Purkinje cell (primary cell): ENCODE results near the gene AKIRIN2. TPM values are rescaled to one million over a fixed set of nuclear protein-coding genes. Genes with fewer than 3 reads are reported as not detected.

ENCODE experiments used
- polyA plus RNA-seq: library from polyadenylated mRNA; unstranded; fragments of >200 nt; fragmentation: Nextera tagmentation; gene quantifications from 2 replicates; pipeline ENCODE4 v1.2.1, GENCODE V29; 2014

Gene AKIRIN2
- 33.4 and 60.4 TPM in 2 replicates for polyA plus RNA-seq

GRCh38 chr6:87701676-87702588 is at the start of gene AKIRIN2:
TSS of gene AKIRIN2 (minus strand) at chr6:87702233. CDS start at chr6:87701684, 549 bp downstream.

Other genes starting within 250 kb of the AKIRIN2 start
- 39.2 and 58.4 TPM in 2 replicates for gene SLC35A1, start 229.3 kb downstream of the AKIRIN2 start, polyA plus RNA-seq
- 20.3 and 26.2 TPM in 2 replicates for gene RARS2, start 112.2 kb downstream of the AKIRIN2 start, polyA plus RNA-seq
- 190 and 243 TPM in 2 replicates for gene ORC3, start 112.1 kb downstream of the AKIRIN2 start, polyA plus RNA-seq